HG03342 (cell line): ENCODE measurements around the gene ALG1.
"Not testable (repeated sequence)": the region's sequence is repeated elsewhere in the genome, so short reads cannot be mapped to it uniquely, and the experiment has no call there.

Source experiments
- ATAC-seq: cut with Tn5 transposase; IDR thresholded peaks from one replicate; pipeline ENCODE4 v1.9.1; 2021; ENCODE audit warnings: mild to moderate bottlenecking, moderate library complexity; ENCODE audit not compliant: unreplicated experiment

Gene ALG1

DNA sequence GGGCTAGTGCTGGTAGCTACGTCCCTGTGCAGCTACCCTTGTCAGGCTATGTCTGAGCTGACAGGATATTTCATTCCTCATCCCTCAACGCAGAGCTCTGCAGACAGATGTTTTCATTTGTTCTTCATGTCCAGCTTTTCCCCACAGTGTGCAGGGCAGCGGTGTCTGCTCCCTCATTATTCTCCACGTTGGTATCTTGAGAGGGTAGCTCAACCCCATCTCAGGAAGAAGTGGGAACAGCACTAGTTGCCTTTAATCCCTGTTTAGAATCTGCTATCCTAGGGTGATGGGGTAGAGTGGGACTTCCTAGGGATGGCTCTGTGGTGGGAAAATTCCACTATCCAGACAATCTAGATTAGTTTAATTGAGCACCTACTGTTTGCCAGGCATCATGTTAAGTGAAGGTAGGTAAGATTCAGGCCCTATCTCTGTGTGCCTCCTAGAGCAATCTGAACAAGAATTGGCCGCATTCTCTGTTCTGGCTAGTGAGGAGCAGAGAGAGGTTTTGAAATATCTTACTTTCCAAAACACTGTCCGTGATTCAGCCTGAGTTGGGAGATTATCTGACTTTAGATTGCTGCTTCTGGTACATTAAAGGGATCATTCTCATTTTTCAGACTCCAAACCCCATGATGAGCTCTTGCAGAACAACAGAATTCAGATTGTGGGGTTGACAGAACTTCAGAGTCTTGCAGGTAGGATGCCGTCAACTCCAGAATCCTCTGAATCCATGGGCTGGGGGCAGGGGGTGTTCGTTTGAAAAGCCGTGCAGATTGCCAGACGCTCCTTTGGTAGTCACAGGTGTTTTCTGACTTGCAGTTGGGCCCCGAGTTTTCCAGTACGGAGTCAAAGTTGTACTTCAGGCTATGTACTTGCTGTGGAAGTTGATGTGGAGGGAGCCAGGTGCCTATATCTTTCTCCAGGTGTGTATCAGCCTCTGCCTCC lies 963 bp downstream of the ALG1 start:
- no peak for ATAC-seq

DNA sequence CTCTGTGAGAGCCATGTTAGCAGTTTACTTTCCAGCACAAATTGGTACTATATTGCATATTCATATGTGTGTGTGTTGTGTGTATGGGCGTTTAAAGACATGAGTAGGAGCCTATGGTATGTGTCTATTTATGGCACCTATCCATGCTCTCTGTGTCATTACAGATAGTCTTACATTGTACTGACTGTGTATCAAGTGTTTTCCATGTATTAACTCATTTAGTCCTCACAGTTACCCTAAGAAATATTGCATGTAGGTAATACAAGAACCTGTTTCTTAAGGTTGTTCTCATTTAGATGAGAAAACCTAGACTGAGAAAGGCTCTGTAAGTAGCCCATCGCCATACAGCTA lies 1.6 kb downstream of the ALG1 start:
- ATAC-seq: no peak

DNA sequence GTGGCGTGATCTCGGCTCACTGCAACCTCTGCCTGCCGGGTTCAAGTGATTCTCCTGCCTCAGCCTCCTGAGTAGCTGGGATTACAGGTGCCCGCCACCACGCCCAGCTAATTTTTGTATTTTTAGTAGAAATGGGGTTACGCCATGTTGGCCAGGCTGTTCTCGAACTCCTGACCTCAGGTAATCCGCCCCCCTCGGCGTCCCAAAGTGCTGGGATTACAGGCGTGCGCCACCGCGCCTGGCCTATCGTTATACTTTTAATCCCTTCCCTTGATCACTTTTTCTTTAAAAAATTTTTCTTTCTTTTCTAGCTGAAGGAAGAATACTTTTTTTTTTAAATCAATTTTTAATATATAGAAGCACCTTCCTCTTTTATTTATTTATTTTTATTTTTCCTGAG lies 2.1 kb downstream of the ALG1 start:
- not testable (repeated sequence) for ATAC-seq

DNA sequence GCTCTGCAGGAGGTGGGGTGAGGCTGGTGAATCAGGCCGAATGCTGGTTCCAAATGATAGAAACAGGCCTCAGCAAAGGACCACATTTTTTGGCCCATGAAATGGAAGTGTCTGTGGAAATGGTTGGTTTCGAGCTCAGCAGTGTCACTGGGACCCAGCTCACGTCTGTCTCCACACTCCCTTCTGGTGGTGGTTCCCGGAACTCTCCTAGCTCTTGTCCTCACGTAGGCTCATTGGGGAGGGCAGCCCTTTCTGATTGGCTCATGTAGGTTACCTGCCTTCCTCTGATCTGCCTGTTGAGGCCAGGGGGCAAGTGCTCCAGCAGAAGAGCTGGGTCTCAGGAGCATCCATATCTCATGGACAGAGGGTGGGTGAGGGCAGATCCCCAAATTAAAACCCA lies 4.0 kb downstream of the ALG1 start:
- no peak for ATAC-seq

DNA sequence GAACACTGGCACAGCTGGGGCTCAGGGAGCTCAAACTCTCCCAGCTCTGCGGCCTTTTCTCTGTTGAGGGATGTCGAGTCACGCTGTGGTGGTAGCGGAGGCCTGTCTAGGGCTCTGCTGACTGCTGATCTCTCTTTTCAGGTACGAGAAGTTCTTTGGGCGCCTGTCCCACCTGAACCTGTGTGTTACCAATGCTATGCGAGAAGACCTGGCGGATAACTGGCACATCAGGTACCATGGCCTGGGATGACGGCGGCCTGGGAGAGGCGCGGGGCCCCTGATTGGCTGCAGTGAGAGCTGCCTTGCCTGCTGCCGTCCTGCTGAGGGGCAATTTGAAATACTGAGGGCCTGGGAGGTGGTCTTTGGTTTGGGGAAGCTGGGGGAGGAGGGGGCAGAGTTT lies 5.7 kb downstream of the ALG1 start:
- no peak for ATAC-seq

DNA sequence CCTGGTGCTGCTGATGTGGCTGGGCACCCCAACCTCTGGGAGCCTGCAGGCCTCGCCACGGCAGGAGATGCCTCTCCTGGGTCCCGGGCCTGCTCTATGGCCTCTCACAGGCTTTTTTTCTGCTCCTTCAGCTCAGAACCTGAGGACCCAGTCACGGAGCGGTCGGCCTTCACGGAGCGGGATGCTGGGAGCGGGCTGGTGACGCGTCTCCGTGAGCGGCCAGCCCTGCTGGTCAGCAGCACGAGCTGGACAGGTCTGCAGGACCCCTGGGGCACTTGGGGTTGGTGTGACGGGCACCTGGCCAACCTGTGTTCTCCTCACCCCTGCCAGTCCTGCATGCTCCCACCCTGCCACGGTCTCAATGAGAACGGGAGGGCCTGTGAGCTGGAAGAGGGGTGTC lies 7.0 kb downstream of the ALG1 start:
- ATAC-seq: no peak

DNA sequence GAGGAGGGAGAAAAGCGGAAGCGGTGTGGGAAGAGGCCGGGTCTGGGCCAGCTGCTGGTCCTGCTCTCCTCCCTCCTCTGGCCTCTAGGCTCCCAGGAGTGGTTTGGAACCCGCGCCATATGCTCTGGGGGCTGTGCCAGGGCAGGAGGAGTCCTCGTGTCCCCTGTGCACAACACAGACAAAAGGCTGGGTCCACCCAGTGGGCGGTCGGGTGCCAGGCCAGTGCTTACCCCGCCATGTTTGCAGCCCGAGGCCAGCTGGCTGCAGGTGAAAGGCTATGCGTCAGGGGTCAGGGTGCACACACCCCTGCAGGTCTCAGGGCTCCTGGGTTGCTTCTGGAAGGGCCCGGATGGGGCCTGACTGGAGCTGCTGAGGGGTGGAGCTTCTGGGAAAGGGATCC lies 8.8 kb downstream of the ALG1 start:
- ATAC-seq: not testable (repeated sequence)

DNA sequence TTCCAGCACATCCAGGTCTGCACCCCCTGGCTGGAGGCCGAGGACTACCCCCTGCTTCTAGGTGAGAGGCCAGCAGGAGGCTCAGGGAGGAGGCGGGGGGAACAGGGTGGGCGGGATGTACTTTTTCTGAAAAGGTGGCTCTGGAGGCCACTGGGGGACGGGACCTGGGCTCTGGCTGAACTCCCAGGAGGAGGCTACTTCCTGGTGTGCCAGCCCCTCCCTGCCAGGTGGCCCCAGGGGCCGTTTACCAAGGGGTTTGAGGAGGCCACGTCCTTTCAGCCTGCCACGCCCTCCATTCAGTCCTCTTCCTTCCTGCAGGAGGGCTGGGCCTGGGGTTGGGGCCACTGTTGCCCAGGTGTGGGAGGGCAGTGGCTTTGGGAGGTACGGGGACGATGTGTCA lies 9.4 kb downstream of the ALG1 start:
- ATAC-seq: not testable (repeated sequence)

DNA sequence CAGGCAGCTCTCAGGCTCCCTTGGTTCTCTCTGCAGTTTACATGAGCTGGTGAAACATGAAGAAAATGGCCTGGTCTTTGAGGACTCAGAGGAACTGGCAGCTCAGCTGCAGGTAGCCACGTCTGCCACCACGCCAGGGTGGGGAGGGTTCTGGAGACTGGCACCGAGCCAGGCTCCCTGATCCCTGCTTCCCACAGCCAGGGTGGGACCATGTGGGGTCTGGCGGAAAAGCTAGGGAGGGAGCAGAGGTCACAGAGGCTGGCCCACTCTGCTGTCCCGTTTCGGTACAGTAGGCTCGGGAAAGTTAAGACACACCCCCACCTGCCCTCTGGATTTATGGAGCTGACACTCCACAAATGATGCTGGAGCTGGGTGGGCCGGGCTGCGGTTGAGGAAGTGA lies 12.0 kb downstream of the ALG1 start:
- ATAC-seq: not testable (repeated sequence)

DNA sequence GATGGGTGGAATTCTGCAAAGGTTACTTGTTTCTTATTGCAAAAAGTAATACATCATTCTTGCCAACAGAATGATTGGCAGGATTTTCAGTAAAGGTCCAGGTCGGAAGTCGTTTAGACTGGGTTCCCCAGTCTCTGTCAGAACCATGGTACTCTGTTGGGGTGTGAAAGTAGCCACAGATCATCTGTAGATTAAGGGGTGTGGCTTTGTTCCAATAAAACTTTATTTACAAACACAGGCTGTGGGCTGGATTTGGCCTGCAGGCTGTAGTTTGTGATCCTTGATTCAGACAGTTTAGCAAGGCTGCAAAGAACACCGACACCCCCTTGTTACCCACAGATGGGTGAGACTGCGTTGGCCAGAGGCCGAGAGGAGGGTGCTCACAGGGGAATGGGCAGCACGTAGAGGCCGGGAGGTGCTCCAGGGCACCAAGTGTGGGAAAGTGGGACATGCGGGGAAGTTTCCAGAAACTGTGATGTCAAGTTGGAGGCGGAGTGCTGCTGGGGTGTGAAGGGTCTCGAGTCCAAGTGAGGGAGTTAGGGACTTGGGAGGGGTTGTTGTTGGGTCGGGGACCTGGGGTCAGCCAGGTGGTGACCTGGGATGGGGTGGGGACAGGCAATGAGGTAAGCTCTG lies 12.6 kb downstream of the ALG1 start:
- ATAC-seq: not testable (repeated sequence)

DNA sequence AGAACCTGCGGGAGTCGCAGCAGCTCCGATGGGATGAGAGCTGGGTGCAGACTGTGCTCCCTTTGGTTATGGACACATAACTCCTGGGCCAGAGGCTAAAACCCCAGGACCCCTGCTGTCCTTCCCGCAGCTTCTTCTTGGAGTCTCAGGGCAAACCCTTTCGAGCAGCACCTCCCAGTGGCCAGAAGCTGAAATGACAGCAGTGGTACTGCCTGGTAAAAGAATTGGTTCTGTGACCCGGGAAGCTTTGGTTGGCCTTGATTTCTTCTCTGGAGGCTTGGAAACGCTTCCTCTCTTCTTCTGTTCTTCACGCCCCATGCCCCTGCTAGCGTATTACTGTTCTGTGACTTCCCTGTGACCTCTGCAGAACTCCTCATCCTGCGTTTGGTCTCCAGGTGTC lies 13.2 kb downstream of the ALG1 start:
- ATAC-seq: not testable (repeated sequence)

DNA sequence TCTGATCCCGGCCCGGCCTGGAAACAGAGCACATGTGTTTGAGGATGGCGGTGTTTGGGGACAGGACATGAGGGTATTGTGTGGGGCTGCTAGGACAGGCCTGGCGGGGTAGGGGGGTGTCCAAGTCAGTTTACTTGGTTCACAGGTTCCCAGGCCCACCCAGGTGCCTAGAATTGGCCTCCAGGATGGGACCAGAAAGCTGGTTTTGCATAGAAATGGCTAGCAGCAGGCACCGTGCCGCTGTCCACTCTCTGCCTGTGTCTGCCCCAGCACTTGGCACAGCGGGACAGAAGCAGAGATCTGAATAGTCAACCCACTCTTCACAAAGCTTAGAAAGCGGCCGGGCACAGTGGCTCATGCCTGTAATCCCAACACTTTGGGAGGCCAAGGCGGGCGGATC lies 14.1 kb downstream of the ALG1 start:
- not testable (repeated sequence) for ATAC-seq

DNA sequence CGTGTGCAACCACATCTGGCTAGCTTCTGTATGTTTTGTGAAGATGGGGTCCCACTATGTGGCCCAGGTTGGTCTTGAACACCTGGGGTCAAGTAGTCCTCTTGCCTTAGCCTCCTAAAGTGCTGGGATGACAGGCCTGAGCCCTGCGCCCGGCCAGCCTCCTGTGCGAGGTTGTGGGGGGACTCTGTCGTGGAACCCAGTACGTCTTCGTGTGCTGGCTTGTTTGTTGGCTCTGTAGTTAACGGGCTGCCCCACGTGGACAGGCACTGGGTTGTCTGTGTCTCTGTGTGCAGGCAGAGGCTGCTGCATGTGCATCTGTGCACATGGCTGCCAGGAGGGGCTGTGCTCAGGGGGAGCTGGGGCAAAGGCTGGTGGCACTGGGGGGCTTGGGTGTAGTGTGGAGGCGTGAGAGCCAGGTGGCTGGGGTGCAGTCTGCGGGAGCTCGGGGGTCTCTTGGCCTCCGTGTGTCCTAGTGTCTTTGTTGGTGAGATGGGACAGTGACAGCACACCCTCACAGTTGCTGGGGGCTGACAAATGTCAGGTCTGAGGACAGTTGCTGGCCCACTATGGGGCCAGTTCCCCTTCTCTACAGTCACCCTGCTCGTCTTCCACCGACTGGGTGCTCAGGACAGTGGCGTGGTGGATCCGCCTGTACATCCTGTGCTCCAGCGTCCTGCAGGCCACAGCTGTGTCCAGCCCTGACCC lies 16.6 kb downstream of the ALG1 start:
- ATAC-seq: not testable (repeated sequence)

DNA sequence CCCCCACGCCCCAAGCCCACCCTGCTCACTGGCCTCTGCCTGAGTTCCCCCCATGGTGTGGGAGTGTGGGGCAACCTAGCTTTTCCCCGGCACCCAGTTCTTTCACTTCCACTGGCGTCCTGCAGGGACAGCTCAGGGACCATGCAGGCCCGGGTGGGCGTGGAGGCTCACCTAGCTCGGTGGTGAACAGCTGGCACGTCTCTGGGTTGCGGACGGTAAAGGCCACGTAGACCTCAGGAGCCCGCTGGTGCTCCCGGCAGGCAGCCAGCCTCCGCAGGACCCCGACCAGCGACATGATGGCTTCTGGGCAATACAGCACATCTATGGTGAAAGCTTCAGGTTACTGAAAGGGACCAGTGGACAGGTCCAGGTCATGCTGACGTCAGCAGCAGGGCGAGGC lies 17.3 kb downstream of the ALG1 start:
- not testable (repeated sequence) for ATAC-seq

DNA sequence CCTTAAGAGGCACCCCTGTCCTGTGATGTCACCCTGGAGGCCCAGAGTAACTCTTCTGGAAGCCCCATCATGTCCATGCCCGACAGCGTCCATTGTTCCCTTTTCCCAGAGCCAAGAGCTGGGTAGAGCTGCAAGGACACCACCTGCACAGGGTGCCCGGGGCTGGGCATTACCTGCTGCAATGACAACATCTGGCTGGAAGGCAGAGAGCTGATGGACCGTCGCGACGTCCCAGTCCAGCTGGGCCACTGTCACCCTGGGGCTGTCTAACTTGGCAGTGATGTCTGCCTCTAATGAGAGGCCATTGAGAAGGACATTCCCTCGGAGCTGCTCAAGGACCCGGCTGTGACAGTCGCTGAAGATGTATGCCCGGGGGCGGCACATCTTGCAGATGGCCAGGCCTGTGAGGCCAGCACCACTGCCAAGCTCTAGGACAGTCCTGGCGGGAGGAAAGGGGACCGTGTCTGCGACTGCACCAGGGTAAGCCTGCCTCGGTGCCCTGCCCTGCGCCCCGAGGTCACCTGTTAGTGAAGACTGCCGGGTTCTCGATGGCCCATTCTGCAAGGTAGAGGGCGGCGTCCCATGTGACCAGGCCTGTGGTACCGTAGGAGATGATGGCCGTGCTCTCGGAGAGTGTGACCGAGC lies 18.4 kb downstream of the ALG1 start:
- ATAC-seq: not testable (repeated sequence)

DNA sequence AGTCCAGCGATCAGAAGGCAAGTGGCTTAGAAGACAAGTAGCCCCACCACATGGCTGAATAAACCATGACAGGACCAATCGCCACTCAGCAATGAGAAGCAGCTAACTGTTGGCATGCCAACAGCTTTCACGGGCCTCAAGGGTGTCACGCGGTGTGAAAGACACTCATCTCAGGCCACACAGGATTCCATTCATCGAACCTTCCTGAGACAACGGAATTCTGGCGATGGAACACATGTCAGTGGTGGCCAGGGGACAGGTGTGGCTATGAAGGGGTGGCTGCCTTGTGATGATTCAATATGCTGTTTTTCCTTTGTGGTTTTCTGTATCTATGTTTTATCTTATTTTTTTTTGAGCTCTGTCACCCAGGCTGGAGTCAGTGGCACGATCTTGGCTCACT lies 18.9 kb downstream of the ALG1 start:
- ATAC-seq: not testable (repeated sequence)

DNA sequence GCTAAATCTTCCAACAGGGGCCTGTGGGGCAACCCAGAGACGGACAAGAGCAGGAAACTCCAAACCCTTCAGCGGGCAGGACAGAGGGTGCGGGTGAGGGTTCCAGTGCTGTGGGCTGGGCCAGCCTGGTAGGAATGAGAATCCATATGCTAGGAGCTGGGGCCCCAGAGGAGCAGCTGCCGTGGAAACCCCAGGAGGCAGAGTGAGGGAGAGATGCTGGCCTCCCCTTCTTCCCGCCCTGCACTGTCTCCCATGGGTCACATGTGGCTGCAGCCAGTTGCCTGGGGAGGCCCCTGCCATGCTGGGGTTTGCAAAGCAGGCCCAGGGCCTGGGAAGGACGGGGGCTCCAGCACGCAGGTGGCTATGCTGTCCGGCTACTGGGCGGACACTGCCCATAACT lies 21.4 kb downstream of the ALG1 start:
- not testable (repeated sequence) for ATAC-seq

DNA sequence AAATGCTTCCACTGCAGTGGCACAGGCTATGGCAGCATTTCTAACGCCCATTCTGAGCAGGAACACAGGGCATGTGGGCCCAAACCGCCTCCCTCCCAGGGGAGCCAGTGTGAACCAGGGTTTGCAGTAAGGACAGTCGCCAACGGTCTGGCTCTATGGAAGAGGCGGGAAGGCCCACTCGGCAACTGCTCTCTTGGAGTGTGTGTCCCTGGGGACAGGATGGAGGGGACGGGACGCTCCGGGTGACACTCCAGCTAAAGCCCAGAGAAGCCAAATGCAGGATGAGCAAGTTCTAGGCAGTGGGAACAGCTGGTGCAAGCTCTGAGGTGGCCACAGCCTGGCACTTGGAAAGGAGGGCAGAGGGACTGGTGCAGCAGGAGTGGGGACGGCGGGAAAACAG lies 22.1 kb downstream of the ALG1 start:
- ATAC-seq: not testable (repeated sequence)

DNA sequence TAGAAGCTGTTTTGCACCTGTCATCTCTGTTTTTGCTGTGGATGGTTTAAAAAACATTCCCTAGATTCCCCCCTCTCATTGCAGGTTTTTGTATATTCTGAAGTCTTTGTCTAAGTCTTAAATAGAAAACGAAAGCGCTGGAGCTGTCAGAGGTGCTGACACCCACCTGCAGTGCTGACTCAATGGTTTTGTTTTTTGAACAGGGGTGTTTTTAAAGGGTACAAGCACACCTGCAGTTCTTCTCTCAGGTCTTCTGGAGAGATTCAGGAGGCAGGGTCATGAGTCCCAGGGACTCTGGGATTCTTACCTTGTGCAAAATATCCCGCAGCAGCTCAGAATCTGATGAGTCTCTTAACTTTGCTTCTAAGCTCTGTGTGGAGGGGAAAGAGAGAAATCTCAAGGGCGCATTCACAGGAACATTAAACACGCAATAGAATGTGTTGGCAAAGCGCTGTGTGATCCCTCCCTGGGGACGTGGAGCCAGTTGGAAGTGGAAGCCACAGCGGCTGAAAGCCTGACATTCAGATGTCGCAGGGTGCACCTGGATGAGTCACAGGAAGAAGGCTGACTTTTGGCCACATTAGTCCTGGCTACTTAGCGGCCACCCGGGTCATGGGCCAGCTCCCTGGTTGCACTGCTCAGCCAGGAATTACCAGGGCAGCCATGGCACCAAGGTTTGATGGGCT lies 23.6 kb downstream of the ALG1 start:
- not testable (repeated sequence) for ATAC-seq

DNA sequence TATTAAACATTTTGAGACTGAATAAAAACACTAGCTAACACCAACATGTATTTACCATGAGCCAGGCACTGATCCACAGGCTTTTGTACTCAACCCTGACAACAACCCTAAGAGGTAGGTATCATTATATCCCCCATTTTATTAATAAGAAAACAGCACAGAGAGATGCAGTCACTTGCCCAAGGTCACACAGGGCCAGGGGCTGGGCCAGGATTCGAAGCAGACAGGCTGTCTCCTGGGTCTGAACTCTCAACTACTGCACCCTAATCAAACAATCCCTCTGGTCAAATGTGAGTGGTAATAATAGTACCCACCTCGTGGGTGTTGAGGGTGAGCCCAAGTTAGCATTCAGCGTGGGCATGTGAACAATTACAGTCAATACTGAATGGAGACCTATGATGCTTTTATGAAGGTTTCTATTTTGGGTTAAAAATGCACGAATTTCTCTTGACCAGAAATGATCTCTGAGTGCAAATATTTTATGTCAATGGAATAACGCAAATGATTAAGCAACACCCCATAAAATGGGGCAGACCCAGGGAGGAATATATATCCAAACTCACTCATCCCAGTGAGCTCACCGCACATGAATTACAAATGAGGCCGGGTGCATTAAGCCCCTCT lies 24.9 kb downstream of the ALG1 start:
- ATAC-seq: not testable (repeated sequence)
